HG03521 (cell line): ENCODE results near the gene LRBA.

Experiments used
- ATAC-seq: cut with Tn5 transposase; IDR thresholded peaks from one replicate; pipeline ENCODE4 v1.9.1; 2021; ENCODE audit warnings: mild to moderate bottlenecking, moderate library complexity; ENCODE audit not compliant: unreplicated experiment

Gene LRBA

GRCh38 chr4:150235317-150235716 is 779.8 kb downstream of the LRBA start:
- no peak for ATAC-seq

GRCh38 chr4:150234246-150234645 is 780.8 kb downstream of the LRBA start:
- no peak for ATAC-seq

GRCh38 chr4:150232029-150232428 is 783.1 kb downstream of the LRBA start:
- ATAC-seq, result no peak

- no peak for ATAC-seq
Observed at GRCh38 chr4:150231107-150231770, 783.8 kb downstream of the LRBA start.

GRCh38 chr4:150230561-150230960 is 784.5 kb downstream of the LRBA start:
- no peak for ATAC-seq

GRCh38 chr4:150229520-150229919 is 785.6 kb downstream of the LRBA start:
- ATAC-seq, result no peak

- no peak for ATAC-seq
Observed at GRCh38 chr4:150224896-150225591, 790.0 kb downstream of the LRBA start.

GRCh38 chr4:150219841-150220240 is 795.2 kb downstream of the LRBA start:
- no peak for ATAC-seq

- ATAC-seq, result no peak
Observed at GRCh38 chr4:150218447-150218846, 796.6 kb downstream of the LRBA start.

- no peak for ATAC-seq
Observed at GRCh38 chr4:150217808-150218207, 797.3 kb downstream of the LRBA start.

- no peak for ATAC-seq
Observed at GRCh38 chr4:150217192-150217591, 797.9 kb downstream of the LRBA start.

GRCh38 chr4:150216726-150217125 is 798.4 kb downstream of the LRBA start:
- no peak for ATAC-seq

GRCh38 chr4:150215601-150216000 is 799.5 kb downstream of the LRBA start:
- ATAC-seq, result no peak
